Mesothelial cell of epicardium (in vitro differentiated cells): Measurements from ENCODE around the gene FSTL3. TPM values are rescaled to one million over a fixed set of nuclear protein-coding genes. Genes with fewer than 3 reads are reported as not detected.
"Not testable (repeated sequence)": the region's sequence is repeated elsewhere in the genome, so short reads cannot be mapped to it uniquely, and the experiment has no call there.

ENCODE experiments used
- DNase-seq, 2 experiments: peaks; one replicate each; pipeline ENCODE4 v3.0.0; 2021; ENCODE audit warnings: low spot score in 2 of 2; ENCODE audit not compliant: unreplicated experiment in 2 of 2
- H3K27ac Mint-ChIP-seq: 2 replicates; pipeline ENCODE4 v1.8.0; 2021; ENCODE audit warnings: mixed read lengths
- H3K27me3 Mint-ChIP-seq: 2 replicates; pipeline ENCODE4 v1.8.0; 2021; ENCODE audit warnings: low read depth, mixed read lengths
- H3K36me3 Mint-ChIP-seq: 2 replicates; pipeline ENCODE4 v1.8.0; 2021; ENCODE audit warnings: mixed read lengths
- H3K4me1 Mint-ChIP-seq: 2 replicates; pipeline ENCODE4 v1.8.0; 2021; ENCODE audit warnings: mixed read lengths
- H3K4me3 Mint-ChIP-seq: 2 replicates; pipeline ENCODE4 v1.8.0; 2021; ENCODE audit warnings: mild to moderate bottlenecking, moderate library complexity, mixed read lengths
- H3K9me3 Mint-ChIP-seq: 2 replicates; pipeline ENCODE4 v1.8.0; 2021; ENCODE audit warnings: mixed read lengths
- CTCF ChIP-seq: fragments of 200-600 bp; sonication (generic); IDR thresholded peaks from one replicate; pipeline ENCODE4 v1.5.0; 2021; ENCODE audit warnings: antibody characterized with exemption; ENCODE audit not compliant: unreplicated experiment
- total RNA-seq: library from RNA; stranded (reverse); gene quantifications from 3 replicates; pipeline ENCODE4 v1.2.1, GENCODE V29; 2021

FSTL3 gene
- total RNA-seq, 1 donor from 2014 or later: 64.6 TPM

GRCh38 chr19:723714-724113 is 47.5 kb downstream of the FSTL3 start:
- no peak overlapping the region for H3K27ac Mint-ChIP-seq
- no peak for TF ChIP-seq CTCF

DNA sequence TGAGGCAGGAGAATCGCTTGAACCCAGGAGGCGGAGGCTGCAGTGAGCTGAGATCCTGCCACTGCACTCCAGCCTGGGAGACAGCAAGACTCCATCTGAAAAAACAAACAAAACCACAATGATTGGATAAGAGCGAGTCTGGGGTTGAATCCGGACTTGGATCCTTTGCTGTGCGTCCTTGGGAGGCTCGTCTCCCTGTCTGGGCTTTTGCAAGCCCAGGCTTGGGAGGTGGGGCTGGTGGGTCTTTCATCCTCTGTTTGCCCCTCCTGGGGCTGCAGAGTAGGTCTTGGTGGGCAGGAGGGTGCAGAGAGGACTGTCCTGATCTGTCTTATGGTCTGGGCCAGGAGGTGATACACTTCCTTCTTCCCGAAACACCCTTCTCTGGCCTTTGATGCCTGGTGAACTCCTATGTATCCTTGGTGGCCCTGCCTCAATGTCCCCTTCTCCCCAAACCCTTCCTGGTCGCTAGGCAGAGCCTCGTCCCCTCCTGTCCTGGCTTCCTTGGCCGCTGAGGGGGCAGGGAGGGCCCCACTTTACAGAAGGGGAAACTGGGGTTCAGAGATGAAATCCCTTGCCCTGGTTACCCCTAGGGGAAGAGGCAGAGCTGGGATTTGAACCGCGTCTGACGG is 49.4 kb downstream of the FSTL3 start:
- DNase-seq: no peak
- Mint-ChIP-seq H3K36me3 (peaks cover 10% of the 10 kb centered on the region), H3K27ac (no peak overlapping the region), H3K9me3 (no peaks in the 10 kb centered on the region), H3K27me3 (no peaks in the 10 kb centered on the region), H3K4me3 (no peak overlapping the region), H3K4me1 (peaks cover 2% of the 10 kb centered on the region)
- TF ChIP-seq CTCF: no peak

More at GRCh38 chr19:723714-724113, 47.5 kb downstream of the FSTL3 start:
- H3K36me3 Mint-ChIP-seq: peaks cover 8% of the 10 kb centered on the region
- no peak overlapping the region for H3K4me3 Mint-ChIP-seq
- H3K9me3 Mint-ChIP-seq: no peaks in the 10 kb centered on the region
- H3K27me3 Mint-ChIP-seq: no peaks in the 10 kb centered on the region
- peaks cover 2% of the 10 kb centered on the region for H3K4me1 Mint-ChIP-seq
- no peak for DNase-seq

GRCh38 chr19:726993-727956 is 51.1 kb downstream of the FSTL3 start:
- Mint-ChIP-seq H3K4me1 (no peaks in the 10 kb centered on the region), H3K9me3 (no peaks in the 10 kb centered on the region), H3K36me3 (peaks cover 14% of the 10 kb centered on the region), H3K27ac (no peak overlapping the region), H3K4me3 (no peak overlapping the region), H3K27me3 (no peaks in the 10 kb centered on the region)
- DNase-seq: no peak
- TF ChIP-seq CTCF: no peak

DNA sequence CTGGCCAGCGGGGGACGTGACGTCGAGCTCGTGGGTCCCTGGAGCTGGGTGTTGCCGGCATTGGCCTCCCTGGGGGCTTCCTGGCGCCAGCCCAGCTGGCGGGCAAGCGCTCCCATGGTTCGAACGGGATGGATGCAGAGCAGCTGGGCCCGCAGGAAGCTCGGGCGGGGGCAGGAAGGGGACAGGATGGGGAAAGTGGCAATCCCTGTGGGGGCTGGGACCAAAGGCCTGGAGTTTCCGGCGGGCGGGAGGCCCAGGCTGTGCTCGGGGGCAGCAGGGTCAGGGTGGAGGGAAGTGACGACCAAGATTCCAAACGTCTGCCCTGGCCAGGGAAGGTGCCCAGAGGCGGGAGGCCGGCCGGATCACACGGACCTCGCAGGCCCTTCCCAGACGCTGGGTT is 51.8 kb downstream of the FSTL3 start:
- Mint-ChIP-seq H3K36me3 (peaks cover 14% of the 10 kb centered on the region), H3K9me3 (no peaks in the 10 kb centered on the region), H3K27me3 (no peaks in the 10 kb centered on the region), H3K4me3 (no peak overlapping the region), H3K27ac (no peak overlapping the region), H3K4me1 (no peaks in the 10 kb centered on the region)
- no peak for TF ChIP-seq CTCF
- DNase-seq: no peak

GRCh38 chr19:729564-729963 is 53.4 kb downstream of the FSTL3 start:
- not testable (repeated sequence) for H3K27me3 Mint-ChIP-seq, H3K27ac Mint-ChIP-seq, H3K4me1 Mint-ChIP-seq, H3K4me3 Mint-ChIP-seq, DNase-seq, H3K9me3 Mint-ChIP-seq
- H3K36me3 Mint-ChIP-seq: peaks cover 22% of the 10 kb centered on the region
